A549 (cell line): Measurements from ENCODE around the gene TTLL11. TPM values are rescaled to one million over a fixed set of nuclear protein-coding genes. Genes with fewer than 3 reads are reported as not detected.

Experiments
- ATAC-seq, 2 experiments: fragments of 200-7000 bp in 1 of 2; fragments of >200 bp in 1 of 2; cut with Nextera tagmentation in 1 of 2; cut with Tn5 transposase in 1 of 2; 3 replicates each; pipeline versions ENCODE4 v1.8.0 to v1.9.1; 2018 to 2020; ENCODE audit warnings: mild to moderate bottlenecking in 1 of 2, moderate library complexity in 1 of 2
- CTCF ChIA-PET: fragments of 300-600 bp; sonication (Branson Sonifier 250); formaldehyde crosslinking; extraction: SDS; loops from one replicate; lab custom pipeline; 2021; ENCODE audit warnings: antibody characterized with exemption, inconsistent platforms; lab: Yijun Ruan, JAX
- POLR2A ChIA-PET: fragments of 350-600 bp; formaldehyde crosslinking; extraction: SDS; loops from one replicate; lab custom pipeline; 2021; ENCODE audit warnings: antibody characterized with exemption, inconsistent platforms; lab: Yijun Ruan, JAX
- DNase-seq, 2 experiments: peaks; one replicate each; pipeline versions ENCODE4 v3.0.0 to v3.0.0-alpha.2; 2011 to 2016; ENCODE audit warnings: low read depth in 1 of 2, low spot score in 1 of 2
- FAIRE-seq: peaks from 2 replicates; lab custom pipeline; 2011; peaks lifted over from hg19 to GRCh38; lab: Jason Lieb, UNC
- H3K27ac ChIP-seq, 2 experiments: fragments of >200 bp; sonication (Bioruptor Twin); formaldehyde crosslinking; 3 replicates each; pipeline ENCODE4 v1.5.1; 2016 to 2017
- H3K4me1 ChIP-seq: fragments of >200 bp; sonication (Bioruptor Twin); formaldehyde crosslinking; 3 replicates; pipeline ENCODE4 v1.6.1; 2016
- H3K4me2 ChIP-seq: fragments of >200 bp; sonication (Bioruptor Twin); formaldehyde crosslinking; 3 replicates; pipeline ENCODE4 v1.6.1; 2016
- H3K4me3 ChIP-seq: fragments of >200 bp; sonication (Bioruptor Twin); formaldehyde crosslinking; 3 replicates; pipeline ENCODE4 v1.5.1; 2016
- H3K9me3 ChIP-seq: fragments of >200 bp; sonication (Bioruptor Twin); formaldehyde crosslinking; 3 replicates; pipeline ENCODE4 v1.6.1; 2016
- CEBPB ChIP-seq, 2 experiments: fragments of >200 bp in 1 of 2; sonication (Bioruptor Twin) in 1 of 2; formaldehyde crosslinking in 1 of 2; IDR thresholded peaks; 2 replicates each; pipeline ENCODE4 v1.6.1; 2012 to 2016
- EHF ChIP-seq: fragments of 250-450 bp; sonication (Bioruptor Pico); IDR thresholded peaks from 2 replicates; pipeline ENCODE4 v1.5.0; 2020; ENCODE audit warnings: mild to moderate bottlenecking
- GATA3 ChIP-seq: IDR thresholded peaks from 2 replicates; pipeline ENCODE4 v1.6.1; 2012; ENCODE audit warnings: borderline replicate concordance
- HDAC2 ChIP-seq: fragments of 200-600 bp; sonication (generic); IDR thresholded peaks from 2 replicates; pipeline ENCODE4 v1.6.1; 2016
- POLR2A ChIP-seq: IDR thresholded peaks from 2 replicates; pipeline ENCODE4 v1.6.1; 2012; ENCODE audit warnings: mild to moderate bottlenecking, low read length
- RNF2 ChIP-seq: fragments of 200-600 bp; sonication (generic); IDR thresholded peaks from 2 replicates; pipeline ENCODE4 v1.6.1; 2016; ENCODE audit warnings: low read depth, mild to moderate bottlenecking, antibody characterized with exemption, moderate library complexity, borderline replicate concordance
- TP53 ChIP-seq: fragments of 250-450 bp; sonication (Bioruptor Pico); IDR thresholded peaks from 2 replicates; pipeline ENCODE4 v1.5.0; 2021; ENCODE audit warnings: mild to moderate bottlenecking, moderate library complexity
- WGBS: methylation state at CpG from one replicate; pipeline ENCODE4 v1.1.6; 2017; ENCODE audit errors: missing lambda C conversion rate; 5-methylcytosine and 5-hydroxymethylcytosine counted together
- polyA plus RNA-seq, 4 experiments: library from polyadenylated mRNA; depleted of rRNA in 3 of 4; stranded (reverse); fragments of >200 nt; fragmentation: RNase III in 1 of 4; extraction: RNeasy Plus Mini Kit Qiagen cat#74134 plus additional on column Dnase treatment in 1 of 4; gene quantifications; 2 replicates in 3 of 4; 3 replicates in 1 of 4; pipeline ENCODE4 v1.2.3, GENCODE V29; 2011 to 2017
- TF ChIP-seq, protein P1 (sequence below): fragments of 150-350 bp; IDR thresholded peaks from 2 replicates; pipeline ENCODE4 v1.6.1; 2014; ENCODE audit warnings: low read depth, mild to moderate bottlenecking, low read length
- TF ChIP-seq, protein P2 (sequence below): fragments of >200 bp; sonication (Bioruptor Twin); formaldehyde crosslinking; IDR thresholded peaks from 3 replicates; pipeline ENCODE4 v1.5.1; 2016
- TF ChIP-seq, protein P3 (sequence below): fragments of >200 bp; sonication (Bioruptor Twin); formaldehyde crosslinking; IDR thresholded peaks from 2 replicates; pipeline ENCODE4 v1.6.1; 2016
- TF ChIP-seq, protein P4 (sequence below): IDR thresholded peaks from 2 replicates; pipeline ENCODE4 v1.6.1; 2012
- TF ChIP-seq, protein P5 (sequence below): fragments of 200-600 bp; sonication (generic); IDR thresholded peaks from 2 replicates; pipeline ENCODE4 v1.6.1; 2016; ENCODE audit warnings: antibody characterized with exemption, mild to moderate bottlenecking, moderate library complexity
- TF ChIP-seq, protein P6 (sequence below): fragments of 250-450 bp; sonication (Bioruptor Pico); IDR thresholded peaks from 2 replicates; pipeline ENCODE4 v1.5.0; 2020; ENCODE audit warnings: low read depth, mild to moderate bottlenecking, moderate library complexity

Gene TTLL11
- polyA plus RNA-seq, 2 of the 4 experiments (the other 2 are of a cell fraction): 1.8 to 2.6 TPM

DNA sequence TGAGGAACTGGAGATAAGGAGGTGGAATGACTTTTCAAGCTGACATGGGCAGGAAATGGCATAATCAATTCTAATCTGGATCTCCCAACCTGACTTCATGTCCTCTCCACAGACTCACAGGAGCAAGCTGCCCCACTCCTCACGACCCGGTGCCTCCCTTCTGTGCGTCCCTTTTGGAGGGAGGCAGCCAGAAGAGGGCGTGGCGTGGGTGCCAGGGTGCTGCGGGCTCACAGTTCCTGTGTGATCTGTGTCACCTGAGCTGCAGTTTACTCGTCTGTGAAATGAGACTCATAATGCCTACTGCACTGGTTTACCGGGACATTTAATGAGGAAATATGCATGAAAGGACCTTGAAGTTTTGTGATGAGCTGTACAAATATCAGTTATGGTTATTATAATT is 234.3 kb downstream of the TTLL11 start:
- CTCF ChIA-PET: interaction anchor here (0.6 to 1.6 kb wide), 5 partner anchors 14 to 308 kb away, joined by 3 to 5 read pairs (median 4); no protein-coding TSS in a partner anchor
- Histone ChIP-seq H3K4me1 (no peaks in the 10 kb centered on the region), H3K27ac (no peak overlapping the region)
- WGBS: 52% methylated on average over 8 of the region's 8 CpGs
- ATAC-seq (no peak), FAIRE-seq (no peak)
- TF ChIP-seq RNF2: no peak
- TF ChIP-seq EHF: no peak
- TF ChIP-seq, protein P1, sequence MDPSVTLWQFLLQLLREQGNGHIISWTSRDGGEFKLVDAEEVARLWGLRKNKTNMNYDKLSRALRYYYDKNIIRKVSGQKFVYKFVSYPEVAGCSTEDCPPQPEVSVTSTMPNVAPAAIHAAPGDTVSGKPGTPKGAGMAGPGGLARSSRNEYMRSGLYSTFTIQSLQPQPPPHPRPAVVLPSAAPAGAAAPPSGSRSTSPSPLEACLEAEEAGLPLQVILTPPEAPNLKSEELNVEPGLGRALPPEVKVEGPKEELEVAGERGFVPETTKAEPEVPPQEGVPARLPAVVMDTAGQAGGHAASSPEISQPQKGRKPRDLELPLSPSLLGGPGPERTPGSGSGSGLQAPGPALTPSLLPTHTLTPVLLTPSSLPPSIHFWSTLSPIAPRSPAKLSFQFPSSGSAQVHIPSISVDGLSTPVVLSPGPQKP: no peak
- TF ChIP-seq HDAC2: no peak
- TF ChIP-seq CEBPB (IDR thresholded peaks at IDR 0.05): no peak
- TF ChIP-seq, all 56 proteins: peak for 0
- Histone ChIP-seq H3K9me3 (no peaks in the 10 kb centered on the region), H3K4me2 (no peak overlapping the region), H3K4me3 (no peak overlapping the region)
- POLR2A ChIA-PET: no interaction called here
- DNase-seq: no peak

DNA sequence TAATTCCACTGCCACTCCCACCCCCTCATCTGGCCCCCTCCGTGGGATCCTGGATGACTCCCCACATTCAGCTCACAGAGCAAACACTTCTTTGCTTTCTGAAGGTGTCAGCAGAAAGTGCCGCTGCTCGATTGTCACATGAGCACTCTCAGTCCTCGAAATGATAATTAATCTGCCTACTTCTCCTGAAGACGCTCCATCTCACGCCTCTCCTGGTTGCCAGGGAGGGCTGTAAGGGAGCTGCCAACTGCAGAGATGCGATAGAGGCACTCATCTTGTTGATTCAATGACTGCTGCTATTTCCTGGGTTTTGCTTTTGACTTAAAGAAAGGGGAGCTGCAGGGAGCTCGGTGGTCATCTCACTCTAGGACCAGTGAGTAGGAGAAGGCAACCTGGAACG is 235.2 kb downstream of the TTLL11 start:
- H3K27ac ChIP-seq: no peak overlapping the region
- no peak for DNase-seq
- H3K9me3 ChIP-seq: no peaks in the 10 kb centered on the region
- ChIA-PET POLR2A (no interaction called here), CTCF (interaction anchor here (0.9 to 1.6 kb wide), 6 partner anchors 14 to 171 kb away, joined by 3 to 4 read pairs (median 3); no protein-coding TSS in a partner anchor)
- TF ChIP-seq, protein P2, sequence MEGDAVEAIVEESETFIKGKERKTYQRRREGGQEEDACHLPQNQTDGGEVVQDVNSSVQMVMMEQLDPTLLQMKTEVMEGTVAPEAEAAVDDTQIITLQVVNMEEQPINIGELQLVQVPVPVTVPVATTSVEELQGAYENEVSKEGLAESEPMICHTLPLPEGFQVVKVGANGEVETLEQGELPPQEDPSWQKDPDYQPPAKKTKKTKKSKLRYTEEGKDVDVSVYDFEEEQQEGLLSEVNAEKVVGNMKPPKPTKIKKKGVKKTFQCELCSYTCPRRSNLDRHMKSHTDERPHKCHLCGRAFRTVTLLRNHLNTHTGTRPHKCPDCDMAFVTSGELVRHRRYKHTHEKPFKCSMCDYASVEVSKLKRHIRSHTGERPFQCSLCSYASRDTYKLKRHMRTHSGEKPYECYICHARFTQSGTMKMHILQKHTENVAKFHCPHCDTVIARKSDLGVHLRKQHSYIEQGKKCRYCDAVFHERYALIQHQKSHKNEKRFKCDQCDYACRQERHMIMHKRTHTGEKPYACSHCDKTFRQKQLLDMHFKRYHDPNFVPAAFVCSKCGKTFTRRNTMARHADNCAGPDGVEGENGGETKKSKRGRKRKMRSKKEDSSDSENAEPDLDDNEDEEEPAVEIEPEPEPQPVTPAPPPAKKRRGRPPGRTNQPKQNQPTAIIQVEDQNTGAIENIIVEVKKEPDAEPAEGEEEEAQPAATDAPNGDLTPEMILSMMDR: no peak
- TF ChIP-seq GATA3: no peak
- TF ChIP-seq TP53 (CRISPR knock-in tag): no peak
- TF ChIP-seq, protein P3, sequence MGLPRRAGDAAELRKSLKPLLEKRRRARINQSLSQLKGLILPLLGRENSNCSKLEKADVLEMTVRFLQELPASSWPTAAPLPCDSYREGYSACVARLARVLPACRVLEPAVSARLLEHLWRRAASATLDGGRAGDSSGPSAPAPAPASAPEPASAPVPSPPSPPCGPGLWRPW: no peak
- no peak overlapping the region for H3K4me2 ChIP-seq
- 60% methylated on average over 9 of the region's 9 CpGs for WGBS
- H3K4me3 ChIP-seq: no peak overlapping the region
- ATAC-seq: no peak
- no peaks in the 10 kb centered on the region for H3K4me1 ChIP-seq
- FAIRE-seq: no peak

DNA sequence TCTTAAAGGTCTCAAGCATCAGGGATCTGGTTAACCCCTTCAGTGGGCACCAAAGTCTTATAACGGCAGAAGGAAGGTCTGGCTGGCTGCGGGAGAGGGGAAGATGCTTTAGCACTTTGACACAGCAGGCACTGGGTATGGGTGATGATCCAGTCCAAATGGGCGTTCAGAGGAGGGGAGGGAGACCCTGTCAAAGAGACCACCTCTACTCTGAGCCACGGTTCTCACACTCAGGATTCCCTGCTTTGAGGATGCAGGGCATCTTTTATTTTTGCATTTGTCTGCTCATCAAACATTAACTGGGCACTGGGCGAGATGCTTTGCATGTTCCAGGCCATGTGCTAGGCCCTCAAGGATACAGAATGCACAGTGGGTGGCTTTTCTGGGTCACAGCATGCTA is 237.6 kb downstream of the TTLL11 start:
- H3K4me2 ChIP-seq: no peak overlapping the region
- H3K4me3 ChIP-seq: no peak overlapping the region
- no peak for DNase-seq
- TF ChIP-seq, protein P4, sequence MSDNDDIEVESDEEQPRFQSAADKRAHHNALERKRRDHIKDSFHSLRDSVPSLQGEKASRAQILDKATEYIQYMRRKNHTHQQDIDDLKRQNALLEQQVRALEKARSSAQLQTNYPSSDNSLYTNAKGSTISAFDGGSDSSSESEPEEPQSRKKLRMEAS: no peak
- TF ChIP-seq, protein P5, sequence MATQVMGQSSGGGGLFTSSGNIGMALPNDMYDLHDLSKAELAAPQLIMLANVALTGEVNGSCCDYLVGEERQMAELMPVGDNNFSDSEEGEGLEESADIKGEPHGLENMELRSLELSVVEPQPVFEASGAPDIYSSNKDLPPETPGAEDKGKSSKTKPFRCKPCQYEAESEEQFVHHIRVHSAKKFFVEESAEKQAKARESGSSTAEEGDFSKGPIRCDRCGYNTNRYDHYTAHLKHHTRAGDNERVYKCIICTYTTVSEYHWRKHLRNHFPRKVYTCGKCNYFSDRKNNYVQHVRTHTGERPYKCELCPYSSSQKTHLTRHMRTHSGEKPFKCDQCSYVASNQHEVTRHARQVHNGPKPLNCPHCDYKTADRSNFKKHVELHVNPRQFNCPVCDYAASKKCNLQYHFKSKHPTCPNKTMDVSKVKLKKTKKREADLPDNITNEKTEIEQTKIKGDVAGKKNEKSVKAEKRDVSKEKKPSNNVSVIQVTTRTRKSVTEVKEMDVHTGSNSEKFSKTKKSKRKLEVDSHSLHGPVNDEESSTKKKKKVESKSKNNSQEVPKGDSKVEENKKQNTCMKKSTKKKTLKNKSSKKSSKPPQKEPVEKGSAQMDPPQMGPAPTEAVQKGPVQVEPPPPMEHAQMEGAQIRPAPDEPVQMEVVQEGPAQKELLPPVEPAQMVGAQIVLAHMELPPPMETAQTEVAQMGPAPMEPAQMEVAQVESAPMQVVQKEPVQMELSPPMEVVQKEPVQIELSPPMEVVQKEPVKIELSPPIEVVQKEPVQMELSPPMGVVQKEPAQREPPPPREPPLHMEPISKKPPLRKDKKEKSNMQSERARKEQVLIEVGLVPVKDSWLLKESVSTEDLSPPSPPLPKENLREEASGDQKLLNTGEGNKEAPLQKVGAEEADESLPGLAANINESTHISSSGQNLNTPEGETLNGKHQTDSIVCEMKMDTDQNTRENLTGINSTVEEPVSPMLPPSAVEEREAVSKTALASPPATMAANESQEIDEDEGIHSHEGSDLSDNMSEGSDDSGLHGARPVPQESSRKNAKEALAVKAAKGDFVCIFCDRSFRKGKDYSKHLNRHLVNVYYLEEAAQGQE: no peak
- TF ChIP-seq, protein P6, sequence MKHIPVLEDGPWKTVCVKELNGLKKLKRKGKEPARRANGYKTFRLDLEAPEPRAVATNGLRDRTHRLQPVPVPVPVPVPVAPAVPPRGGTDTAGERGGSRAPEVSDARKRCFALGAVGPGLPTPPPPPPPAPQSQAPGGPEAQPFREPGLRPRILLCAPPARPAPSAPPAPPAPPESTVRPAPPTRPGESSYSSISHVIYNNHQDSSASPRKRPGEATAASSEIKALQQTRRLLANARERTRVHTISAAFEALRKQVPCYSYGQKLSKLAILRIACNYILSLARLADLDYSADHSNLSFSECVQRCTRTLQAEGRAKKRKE (CRISPR knock-in tag): no peak
- TF ChIP-seq TP53 (CRISPR knock-in tag) (no peak), POLR2A (no peak)
- H3K9me3 ChIP-seq: no peaks in the 10 kb centered on the region
- H3K4me1 ChIP-seq: no peaks in the 10 kb centered on the region
- ATAC-seq: no peak
- WGBS: 52% methylated on average over 5 of the region's 5 CpGs
- ChIA-PET CTCF (no interaction called here), POLR2A (no interaction called here)
- FAIRE-seq: no peak
- H3K27ac ChIP-seq: no peak overlapping the region
